HG03439 (cell line): ENCODE measurements around the gene MRFAP1L1.
"Not testable (repeated sequence)": the region's sequence is repeated elsewhere in the genome, so short reads cannot be mapped to it uniquely, and the experiment has no call there.

Experiments used
- ATAC-seq: cut with Tn5 transposase; IDR thresholded peaks from one replicate; pipeline ENCODE4 v1.9.1; 2021; ENCODE audit warnings: mild to moderate bottlenecking, moderate library complexity; ENCODE audit not compliant: unreplicated experiment

MRFAP1L1 gene

DNA sequence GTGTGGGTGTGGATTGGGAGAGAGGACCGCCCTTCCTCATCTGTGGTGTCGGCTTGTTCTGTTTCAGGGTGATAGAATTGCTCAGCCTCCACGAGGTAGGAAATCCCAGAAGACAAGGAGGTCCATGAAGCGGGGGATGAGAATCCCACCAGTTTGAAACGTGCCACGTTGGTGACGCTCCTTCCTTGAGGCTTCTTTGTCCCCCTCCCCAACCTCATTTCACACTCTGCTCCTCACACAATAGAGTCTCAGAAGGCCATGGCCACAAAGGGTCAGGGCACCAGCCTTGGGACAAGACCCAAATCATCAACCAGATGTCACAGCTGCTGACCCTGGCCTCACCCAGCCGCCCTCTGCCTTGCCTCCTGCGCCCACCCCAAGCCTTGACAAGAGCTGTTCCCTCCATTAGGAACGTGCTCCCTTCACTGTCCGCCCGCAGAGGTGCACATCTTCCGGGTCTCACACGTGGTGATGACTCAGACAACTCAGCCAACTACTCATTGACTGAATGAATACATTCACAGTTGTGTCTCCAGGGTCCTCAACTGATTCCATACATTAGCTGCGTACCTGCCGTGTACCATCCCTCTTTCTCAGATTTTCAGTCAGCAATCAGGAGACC is 24.6 kb upstream of the MRFAP1L1 start:
- no peak for ATAC-seq

DNA sequence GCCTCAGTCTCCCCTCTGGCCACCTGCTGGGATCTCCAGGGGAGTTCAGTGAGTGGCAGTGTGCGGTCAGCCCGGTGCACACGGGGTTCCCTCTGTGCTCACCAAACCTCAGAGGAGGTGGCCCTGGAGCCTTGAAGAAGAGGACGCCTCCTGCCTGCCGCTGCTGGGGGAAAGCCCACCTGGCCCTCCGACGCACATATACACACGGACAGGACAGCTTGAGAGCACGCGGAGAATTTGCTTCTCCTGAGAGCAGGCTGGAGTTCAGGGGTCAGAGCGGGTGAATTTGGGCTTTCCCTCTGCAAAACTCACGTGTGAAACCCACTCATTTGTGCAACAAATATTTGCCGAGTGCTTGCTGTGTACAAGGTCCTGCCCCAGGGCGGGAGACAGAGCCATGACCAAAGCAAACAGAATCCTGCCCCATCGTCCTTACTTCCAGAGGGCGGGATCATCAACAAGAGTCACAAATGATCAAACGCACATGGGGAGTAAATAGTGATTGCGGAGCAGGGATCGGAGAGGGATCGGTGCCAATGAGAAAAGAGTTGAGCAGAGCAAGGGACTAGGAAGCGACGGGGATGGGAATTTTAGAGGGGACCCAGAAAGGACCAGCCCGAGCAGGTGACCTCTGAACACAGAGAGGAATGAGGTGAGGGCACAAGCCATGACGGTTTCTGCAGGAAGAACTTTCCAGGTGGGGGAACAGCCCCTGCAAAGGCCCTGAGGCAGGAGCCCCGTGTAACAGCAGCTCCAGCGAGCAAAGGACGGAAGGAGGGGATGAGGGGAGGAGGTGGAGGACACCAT is 23.9 kb upstream of the MRFAP1L1 start:
- no peak for ATAC-seq

DNA sequence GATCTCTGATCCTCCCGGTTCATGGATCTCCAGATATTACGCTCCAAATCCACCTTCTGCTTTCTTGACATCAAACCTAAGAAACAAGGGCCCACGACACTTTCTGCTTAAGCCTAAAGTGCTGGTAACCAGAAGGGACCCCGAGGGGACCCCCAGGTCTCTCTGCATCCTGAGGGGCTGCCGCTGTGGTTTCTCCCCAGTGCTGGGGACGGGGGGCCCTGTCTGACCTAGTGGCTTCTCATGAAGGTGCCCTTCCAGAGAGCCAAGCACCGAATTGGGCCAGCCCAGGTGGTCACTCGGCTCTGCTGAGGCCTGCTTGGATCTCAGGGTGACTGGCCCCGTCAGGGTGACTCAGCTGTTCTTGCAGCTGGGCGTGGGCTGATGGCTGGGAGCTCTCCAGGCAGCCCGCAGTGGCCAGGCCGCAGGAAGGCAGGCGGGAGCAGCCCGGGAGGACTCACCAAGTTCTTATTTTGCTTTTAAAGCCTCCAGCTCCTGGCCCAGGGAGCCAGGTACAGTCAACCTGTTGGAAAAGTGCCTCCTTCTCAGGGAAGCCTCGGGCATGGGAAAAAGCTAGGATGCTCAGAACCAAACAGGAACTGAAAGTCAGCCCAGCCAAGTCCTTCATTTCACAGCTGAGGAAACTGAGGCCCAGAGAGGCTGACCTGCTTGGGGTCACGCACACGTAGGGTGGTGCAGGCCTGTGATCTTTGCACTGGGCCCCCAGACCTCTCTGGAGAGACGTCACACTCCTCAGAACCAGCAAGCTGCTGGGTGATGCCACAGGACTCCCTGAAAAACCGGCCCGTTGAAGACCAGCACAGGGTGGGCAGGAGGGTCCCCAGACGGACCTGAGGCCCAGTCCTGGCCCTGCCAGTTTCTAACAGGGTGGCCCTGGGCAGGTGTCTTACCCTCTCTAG is 23.0 kb upstream of the MRFAP1L1 start:
- no peak for ATAC-seq

DNA sequence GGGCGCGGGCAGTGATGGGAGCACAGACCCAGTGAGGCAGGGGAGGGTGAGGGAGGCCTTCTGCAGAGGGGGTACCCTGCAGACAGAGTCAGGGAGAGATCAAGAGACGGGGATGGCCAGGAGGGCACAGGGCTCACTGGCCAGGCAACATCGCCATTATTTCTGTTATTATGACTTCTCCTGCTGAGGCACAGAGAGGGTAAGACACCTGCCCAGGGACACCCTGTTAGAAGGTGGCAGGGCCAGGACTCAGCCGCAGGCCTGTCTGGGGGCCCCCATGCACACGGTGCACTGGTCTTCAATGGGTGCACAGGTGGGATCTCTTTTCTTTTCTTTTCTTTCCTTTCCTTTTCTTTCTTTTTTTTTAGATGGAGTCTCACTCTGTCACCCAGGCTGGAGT is 22.1 kb upstream of the MRFAP1L1 start:
- ATAC-seq = no peak

DNA sequence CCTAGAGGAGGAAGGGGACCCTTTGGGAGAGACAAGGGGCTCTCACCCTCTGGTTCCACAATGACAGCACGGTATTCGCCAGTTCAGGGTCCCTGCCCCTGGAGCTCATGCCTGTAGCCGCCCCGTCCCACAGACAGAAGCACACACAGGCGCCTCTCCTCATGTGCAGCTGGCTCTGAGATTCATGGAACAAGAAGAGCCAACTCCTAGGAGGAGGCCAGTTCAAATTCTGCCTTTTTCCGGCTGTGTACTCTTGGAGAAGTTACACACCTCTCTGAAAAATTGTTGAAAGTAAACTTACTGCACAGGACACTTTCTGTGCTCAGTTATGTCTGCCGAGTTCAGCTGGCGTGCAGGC is 21.6 kb upstream of the MRFAP1L1 start:
- no peak for ATAC-seq

DNA sequence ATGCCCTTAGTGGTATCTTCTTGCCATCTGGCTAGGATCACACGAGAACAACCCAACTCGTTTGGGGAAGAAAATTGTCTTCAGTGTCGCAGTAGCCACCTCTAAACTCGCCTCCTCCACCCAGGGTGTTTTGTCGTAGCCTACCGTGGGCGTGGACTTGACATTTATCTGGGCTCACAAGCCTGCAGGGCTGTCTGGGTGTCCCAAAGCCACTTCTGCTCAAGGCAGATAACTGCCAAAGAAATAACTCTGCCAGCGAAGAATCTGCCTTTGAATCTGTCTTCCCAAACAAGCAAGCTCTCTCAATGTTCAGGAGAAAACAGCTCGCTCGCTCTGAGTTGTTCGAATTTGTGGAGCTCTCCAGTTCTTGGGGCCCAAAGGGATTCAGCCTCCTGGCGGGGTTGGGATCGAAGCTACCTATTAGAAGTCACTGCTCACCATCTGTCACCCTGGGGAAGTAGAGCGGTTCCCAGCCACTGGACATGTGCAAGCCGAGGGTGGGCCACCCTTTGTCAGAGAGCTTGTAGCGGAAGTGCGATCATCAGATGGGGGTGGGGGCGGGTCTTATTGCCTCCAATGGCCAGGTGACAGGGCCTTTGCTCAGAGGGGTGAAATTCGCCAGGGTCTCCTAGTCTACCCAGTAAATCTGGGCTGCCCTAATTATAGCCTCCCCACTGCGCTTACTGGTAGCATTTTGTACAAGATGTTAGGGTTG is 21.1 kb upstream of the MRFAP1L1 start:
- ATAC-seq = no peak

DNA sequence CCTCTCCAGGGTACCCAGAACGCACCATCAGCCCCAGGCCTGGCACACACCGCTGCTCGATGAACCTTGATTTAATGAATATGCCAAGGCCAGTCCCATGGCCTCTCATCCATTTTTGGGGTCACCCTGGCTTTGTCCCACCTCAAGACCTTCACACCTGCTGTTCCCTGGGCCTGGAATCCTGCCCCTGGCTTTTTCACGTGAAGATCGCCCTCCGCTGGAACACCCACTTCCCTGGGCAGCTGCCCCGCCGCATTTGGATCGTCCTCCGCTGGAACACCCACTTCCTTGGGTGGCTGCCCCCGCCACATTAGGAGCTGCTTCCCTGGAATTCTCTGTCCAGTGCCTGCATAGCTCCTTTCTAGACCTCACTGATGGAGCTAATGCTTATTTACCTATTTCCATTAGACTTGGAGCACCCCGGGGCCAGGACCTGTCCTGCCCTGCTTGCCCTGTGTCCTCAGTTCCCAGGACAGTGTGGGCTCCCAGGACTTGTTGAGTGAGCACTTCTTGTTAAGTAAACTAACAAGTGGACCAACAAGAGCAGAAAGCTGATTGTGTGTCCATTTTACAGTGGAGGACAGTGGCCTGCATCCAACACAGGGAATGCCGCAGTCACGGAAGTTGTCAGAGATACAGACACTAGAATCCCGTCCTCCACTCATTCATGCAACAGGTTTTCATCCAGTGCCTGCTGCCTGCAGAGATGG is 18.8 kb upstream of the MRFAP1L1 start:
- ATAC-seq = no peak

DNA sequence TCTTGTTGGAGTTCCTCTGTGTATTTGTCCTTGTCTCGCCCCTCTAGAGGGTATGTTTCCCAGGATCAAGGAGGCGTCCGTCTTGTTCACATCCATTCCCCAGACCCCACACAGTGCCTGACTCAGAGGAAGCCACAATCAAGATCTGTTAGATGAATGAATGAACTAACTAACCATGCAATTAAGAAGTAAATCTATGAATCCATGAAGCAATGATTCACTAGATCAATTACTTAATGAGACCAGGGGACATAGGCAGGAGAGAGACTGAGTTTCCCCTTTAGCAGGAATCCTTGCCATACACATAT is 18.2 kb upstream of the MRFAP1L1 start:
- no peak for ATAC-seq

DNA sequence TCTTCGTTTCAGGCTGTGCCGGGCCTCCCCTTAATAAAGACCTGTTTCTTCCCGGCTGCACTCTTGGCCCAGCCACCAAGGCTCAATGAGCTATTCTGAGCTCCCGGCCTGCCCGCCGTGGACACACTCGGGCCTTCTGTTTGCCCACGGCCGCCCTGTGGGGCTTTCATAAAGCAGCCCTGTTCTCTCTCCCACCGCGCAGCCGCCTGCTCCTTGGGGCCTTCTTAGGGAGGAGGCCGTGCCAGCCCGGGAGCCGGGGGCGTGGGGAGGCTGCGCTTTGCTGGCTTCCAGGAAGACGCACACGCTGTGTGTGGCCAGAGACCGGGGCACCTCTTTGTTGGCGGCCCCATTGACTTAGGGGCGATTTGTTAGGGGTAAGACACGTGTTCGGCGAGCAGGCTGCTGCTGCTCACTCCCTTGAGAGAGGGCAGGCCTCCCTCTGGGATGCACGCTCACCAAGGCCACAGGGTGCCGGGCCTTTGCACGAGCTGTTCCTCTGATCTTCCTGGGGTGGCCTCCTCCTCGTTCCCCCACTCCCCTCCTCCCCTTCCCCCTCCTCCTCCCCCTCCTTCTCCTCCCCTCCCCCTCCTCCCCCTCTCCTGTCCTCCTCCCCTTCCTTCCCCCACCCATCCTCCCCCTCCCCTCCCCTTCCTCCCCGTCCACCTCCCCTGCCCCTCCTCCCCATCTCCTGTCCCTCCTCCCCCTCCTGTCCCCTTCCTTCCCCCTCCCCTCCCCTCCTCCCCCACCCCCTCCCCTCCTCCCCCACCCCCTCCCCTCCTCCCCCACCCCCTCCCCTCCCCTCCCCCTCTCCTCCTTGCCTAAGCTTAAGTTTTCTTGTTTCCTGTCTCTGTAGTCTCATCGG is 17.6 kb upstream of the MRFAP1L1 start:
- no peak for ATAC-seq

DNA sequence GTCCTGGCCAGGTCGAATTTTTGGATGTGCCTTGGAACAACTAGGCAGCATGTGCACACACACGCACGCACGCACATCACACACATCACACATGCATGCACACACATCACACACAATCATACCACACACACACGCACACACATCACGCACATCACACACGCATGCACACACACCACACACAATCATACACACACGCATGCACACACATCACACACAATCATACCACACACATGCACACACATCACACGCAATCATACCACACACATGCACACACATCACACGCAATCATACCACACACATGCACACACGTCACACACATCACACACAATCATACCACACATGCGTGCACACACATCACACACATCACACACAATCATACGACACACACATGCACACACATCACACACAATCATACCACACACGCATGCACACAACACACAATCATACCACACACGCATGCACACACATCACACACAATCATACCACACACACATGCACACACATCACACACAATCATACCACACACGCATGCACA is 15.8 kb upstream of the MRFAP1L1 start:
- ATAC-seq = not testable (repeated sequence)

DNA sequence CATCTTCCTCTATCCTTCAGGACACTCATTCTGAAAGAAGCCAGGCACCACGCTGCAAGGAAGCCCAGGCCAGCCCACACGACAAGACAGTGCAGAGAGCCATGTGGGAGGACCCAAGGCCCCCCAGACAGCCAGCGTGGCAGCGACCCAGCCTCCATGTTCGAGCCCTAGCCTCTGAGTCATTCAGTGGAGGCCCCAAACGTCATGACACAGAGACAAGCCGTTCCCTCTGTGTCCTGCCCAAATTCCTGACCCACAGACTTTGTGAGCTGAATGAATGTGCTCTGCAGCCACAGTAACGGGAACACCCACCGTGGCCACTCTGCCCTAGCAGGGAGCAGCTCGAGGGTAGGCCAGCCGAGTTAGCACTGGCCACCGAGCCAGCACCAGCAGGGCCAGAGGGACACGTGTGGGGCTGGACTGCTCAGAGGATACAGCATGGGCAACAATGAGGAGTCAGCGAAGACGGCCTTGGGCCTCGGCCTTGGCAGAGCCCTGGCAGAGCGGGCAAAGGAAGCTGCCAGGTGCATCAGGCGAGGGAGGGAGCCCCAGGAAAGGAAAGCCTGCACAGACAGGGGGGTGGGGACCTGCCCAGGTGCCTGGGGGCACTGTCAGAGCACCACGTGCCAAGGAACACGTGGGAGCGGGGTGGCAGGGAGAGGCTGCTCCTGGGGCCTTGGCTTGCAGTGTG is 14.9 kb upstream of the MRFAP1L1 start:
- no peak for ATAC-seq

DNA sequence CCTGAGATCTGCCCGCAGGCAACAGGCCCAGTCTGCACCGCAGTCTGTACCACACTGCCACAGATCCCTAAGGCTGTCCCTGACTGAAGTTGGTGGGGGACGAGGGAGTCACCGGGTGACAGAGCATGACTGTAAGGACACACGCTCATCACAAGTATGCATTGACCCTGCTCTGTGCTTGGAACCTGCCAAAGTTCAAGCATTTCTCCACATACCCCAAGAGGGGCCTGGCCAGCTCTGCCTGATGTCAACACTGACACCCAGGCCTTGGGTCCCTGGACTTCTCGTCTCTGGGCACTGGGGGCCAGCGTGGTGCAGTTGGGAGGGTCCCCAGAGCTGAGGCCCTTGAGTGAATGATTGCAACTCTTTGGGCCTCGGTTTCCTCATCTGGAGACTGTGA is 14.2 kb upstream of the MRFAP1L1 start:
- no peak for ATAC-seq

DNA sequence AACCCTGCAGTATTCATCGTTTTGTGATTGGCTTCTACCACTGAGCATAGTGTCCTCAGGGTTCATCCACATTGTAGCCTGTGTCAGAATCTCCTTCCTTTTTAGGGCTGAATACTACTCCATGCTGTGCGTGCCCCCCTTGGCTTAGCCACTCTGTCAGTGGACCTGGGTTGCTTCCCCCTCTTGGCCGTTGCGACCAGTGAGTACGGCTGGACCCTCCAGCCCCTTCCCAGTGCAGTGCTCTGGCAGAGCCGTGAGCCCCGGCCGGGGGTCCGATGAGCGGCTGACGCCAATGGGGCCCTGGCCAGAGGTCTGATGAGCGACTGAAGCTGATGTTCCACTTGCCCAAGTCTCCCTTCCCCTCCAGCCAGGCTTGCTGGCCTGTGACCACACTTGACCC is 13.2 kb upstream of the MRFAP1L1 start:
- ATAC-seq = no peak

DNA sequence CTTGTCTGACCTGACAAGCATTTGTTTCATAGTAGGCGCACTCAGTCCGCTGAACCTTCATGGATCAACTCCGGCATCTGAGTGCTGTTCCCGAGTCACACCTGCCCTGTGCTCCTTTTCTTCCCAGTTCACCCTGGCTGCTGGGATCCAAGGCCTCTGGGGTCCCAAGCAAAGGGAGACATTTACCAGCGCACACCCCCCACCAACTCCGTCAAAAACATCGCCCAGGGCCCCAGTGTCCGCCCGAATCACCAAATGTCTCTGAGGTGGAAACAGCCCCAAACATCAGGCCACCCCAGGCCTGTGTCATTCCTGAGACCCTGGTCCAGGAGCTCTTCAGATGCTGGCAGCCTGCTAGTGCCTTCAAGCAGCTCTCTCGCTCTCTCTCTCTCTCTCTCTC is 11.5 kb upstream of the MRFAP1L1 start:
- ATAC-seq = no peak

DNA sequence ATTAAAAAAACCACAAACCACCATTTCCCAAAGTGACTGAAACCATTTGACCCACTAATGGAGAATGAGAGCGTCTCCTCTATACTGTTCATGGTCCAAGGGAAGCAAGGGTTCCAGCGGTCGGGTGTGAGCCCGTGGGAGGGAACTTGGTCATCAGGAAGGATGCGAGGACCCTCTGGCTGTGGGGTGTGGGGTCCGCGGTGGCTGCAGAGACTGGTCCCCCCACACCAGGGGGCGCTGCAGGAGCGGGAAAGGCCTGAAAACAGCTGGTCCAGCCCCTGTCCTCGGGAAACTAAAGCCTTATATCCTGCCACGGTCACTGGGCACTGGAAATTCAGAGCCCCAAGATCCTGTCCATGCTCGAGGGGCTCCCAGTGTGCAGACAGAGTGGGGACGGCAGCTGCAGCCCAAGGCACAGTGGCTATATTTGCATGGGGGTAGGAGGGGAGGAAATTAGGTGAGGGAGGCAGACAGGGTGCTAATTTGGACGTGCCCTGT is 10.6 kb upstream of the MRFAP1L1 start:
- ATAC-seq = no peak

DNA sequence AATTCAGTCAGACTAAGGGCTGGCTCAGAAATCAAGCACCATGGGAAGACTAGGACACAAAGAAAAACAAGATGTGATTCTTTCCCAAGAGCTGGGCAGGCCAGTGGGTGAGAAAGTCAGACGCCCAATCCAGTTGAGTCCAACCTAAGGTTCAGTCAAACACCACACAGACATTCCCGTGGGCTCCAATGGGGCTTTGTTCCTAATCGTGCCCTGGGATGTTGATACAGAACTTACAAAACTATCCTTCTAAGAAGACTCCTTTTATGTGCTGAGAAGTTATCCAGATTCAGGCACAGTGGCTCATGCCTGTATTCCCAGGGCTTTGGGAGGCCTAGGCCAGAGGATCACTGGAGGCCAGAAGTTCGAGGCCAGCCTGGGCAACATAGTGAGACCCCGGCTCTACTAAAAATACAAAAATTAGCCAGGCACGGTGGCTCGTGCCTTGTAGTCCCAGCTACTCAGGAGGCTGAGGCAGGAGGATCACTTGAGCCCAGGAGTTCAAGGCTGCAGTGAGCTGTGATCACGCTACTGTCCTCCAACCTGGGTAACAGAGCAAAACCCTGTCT is 10.0 kb upstream of the MRFAP1L1 start:
- ATAC-seq = no peak

DNA sequence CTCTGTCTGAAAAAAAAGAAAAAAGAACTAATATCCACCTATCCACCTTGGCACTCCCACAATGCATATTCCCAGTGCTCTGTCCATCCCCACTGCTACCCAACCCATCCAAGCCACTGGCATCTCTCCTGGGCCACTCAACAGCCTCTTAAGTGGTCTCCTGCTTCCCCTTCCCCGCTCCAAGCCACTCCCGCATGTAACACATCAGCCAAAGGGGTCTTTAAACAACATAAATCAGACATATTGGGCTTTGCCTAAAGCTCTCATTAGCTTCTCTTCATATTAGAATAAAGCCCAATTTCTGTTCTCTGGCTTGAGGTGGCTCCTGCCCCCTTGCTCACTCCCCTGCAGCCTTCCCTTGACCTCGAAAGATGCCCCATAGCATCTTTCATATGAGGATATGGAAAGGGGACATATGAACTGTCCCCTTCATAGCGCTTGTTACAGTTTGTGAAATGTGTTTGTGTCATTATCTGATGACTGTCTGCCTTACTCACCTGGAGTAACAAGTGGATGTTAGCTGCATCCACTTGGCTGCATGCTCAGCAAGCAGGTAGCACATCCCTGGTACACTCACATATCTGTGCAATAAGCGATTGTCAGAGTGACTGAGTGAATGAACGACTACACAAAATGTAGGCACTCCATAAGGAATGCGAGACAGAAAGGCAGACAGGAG is 9.4 kb upstream of the MRFAP1L1 start:
- ATAC-seq = no peak
